Measurements from ENCODE around the gene TTYH1. TPM values are rescaled to one million over a fixed set of nuclear protein-coding genes. Genes with fewer than 3 reads are reported as not detected.
"Not testable (repeated sequence)": the region's sequence is repeated elsewhere in the genome, so short reads cannot be mapped to it uniquely, and the experiment has no call there.

TTYH1 gene
- total RNA-seq, 1 donor from 2014 or later: not detected

- no peak for DNase-seq (ENCODE audit: low read depth)
These were observed 44.3 kb downstream of the TTYH1 start for GRCh38 chr19:54459282-54460229.

DNA sequence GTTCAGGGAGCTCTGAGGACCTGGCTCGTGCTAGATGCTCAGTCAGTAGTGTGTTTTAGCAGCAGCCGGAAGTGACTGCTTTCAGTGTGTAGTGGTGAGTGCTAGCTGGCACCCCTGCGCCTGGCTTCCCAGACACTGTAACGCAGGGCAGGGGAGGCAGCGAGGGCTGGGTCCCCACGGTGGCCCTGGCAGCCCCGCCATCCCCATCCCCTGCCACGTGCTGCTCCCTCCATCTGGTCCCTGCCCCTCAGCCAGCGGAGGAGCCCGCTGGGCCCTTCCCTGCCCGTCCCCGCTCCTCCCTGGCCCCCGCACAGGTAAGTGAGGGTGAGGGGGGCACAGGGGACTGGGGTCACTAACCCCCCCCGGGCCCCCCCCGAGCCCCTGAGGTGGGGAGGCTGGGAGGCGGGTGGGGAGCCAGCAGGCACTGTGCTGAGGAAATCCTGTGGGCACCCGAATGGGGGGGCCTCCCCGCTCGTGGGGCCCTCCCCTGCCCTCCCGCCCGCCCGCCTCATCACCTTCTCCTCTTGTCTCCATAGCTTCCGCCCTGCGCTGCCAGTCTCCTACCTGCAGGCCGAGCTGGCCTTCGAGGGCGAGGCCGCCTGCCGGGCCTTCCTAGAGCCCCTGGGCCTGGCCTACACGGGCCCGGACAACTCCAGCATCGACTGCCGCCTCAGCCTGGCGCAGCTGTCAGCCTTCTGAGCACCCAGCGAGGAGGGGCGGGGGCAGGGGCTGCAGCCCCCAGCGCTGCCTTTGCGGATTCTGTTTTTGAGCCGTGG lies 45.2 kb downstream of the TTYH1 start:
- DNase-seq (ENCODE audit: low read depth): no peak

- DNase-seq (ENCODE audit: low read depth): no peak
These were observed 45.9 kb downstream of the TTYH1 start for GRCh38 chr19:54461210-54461609.

DNA sequence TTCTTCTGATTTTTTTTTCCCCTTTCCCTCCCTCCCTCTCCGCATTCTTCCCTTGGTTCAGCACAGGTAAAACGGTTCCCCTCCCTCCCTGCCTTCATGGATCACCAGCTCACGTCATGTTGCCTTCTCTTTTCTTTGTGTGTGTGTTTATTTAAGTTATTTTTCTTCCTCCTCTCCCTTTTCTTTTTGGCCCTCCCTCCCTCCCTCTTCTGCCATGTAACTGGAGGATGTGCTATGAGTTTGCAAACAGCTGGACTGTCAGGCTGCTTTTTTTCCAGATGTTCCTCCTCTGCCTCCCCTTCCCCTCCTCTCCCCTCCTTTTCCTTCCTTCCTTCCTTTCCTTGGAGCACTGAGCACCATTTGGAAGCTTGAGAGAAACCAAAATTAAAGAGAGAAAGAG lies 46.3 kb downstream of the TTYH1 start:
- DNase-seq (ENCODE audit: low read depth): no peak

- DNase-seq (ENCODE audit: low read depth): no peak
These were observed 46.9 kb downstream of the TTYH1 start for GRCh38 chr19:54462047-54462654.

DNA sequence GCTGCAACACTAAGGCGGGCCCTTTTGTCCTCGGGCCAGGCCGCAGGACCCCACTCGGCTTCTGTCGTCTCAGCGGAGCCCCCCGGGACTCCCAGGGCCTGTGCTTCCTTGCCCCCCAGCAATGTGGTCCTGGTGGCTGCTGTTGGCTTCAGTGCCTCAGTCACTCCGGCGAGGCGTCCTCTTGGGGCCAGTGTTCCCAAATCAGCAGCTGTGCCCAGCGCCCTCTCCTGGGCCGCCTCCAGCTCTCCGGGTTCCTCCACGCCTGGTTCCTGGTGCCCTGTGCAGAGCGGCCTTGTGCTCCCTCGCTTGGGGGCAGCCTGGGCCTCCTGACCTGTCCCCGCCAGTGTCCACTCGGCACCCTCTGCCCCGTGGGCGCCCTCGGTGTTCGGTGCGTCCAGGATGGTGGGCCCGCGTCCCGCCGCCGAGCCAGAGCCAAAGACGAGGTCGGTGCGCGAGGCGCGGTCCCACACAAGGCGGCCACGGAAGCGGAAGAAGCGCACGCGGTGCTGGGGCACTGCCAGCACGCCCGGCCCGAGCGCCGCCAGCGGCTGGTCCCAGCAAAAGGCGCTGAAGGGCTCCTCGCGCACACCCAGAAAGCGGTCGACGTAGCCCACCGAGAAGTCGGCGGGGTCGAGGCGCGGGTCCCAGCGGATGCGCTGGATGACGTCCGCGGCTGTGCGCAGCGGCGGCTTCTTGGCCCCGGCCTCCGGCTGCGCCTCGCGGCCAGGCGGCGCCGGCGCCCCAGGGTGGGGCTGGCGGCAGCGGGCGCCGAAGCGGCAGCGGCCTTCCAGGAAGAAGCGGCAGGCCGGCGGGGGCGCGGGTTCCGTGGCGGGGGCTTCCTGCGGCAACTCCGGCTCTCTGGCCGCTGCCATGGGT lies 47.6 kb downstream of the TTYH1 start:
- DNase-seq (ENCODE audit: low read depth): peak; percentile 71

GRCh38 chr19:54463531-54464043 lies 48.3 kb downstream of the TTYH1 start, which contains the start of gene LENG9:
TSS of gene LENG9 (minus strand) at chr19:54463778. CDS start at chr19:54463526, 252 bp downstream.
- DNase-seq (ENCODE audit: low read depth): peak; percentile 97

- peak; percentile 72 for DNase-seq (ENCODE audit: low read depth)
These were observed 48.9 kb downstream of the TTYH1 start for GRCh38 chr19:54464044-54464629.

DNA sequence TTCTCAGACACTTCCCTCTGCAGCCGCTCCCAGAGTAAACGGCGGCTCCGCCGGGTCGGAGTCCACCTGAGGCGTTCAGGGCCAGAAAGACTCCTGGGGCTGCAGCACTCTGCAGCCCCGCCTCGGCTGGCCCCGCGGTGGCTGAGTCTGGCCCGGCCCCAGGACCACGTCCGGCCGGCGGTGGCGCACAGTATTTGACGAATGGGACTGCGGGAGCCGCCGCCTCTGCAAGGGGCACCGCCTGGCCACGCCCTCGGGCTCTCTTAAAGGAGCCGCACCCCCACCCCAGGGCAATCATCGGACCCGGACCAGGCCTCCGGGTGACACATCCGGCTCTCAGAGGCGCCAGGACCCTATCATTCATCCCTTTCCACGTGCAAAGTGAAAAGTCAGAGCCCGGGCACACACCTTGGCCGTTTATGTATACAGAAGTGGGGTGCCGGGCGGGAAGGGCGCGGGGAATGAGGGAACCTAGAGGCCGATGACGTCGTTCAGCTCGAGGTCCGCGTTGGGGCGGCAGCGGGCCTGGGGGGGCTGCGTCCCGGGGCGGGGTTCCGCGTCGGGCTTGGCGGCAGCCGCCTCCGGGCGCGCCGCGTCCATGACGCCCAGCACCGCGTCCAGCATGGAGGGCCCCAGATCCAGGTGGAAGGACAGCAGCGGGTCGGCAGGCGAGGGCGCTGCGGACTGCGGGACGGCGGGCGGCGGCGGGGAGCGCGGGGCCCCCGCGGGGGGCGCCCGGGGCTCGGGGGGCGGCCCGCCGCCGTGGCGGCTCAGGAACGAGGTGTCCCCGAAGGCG lies 49.6 kb downstream of the TTYH1 start:
- DNase-seq (ENCODE audit: low read depth): peak; percentile 88

DNA sequence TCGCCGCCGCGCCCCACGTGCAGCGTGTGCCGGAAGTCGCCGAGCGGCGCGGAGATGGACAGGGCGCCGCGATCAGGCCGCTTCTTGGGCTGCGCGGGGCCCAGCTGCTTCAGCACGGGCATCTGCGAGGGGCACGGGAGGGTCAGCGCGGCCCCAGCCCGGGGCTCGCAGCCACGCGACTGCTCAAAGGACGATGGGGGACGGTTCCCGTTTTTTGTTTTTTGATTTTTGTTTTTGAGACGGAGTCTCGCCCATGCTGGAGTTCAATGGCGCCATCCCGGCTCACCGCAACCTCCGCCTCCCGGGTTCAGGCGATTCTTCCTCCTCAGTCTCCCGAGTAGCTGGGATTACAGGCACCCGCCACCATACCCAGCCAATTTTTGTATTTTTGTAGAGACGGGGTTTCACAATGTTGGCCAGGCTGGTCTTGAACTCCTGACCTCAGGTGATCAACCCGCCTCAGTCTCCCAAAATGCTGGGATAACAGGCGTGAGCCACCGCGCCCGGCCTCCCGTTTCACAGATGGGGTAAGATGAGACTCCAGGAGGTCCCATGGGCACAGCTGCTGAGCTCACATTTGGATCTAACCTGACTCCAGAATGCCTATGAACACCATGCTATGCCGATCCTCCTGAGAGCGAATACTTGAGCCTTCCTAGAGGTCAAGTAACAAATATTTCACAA lies 50.3 kb downstream of the TTYH1 start:
- DNase-seq (ENCODE audit: low read depth): no peak

GRCh38 chr19:54466110-54466480 lies 50.8 kb downstream of the TTYH1 start:
- DNase-seq (ENCODE audit: low read depth): not testable (repeated sequence)

GRCh38 chr19:54469496-54469934 lies 54.3 kb downstream of the TTYH1 start:
- no peak for DNase-seq (ENCODE audit: low read depth)

DNA sequence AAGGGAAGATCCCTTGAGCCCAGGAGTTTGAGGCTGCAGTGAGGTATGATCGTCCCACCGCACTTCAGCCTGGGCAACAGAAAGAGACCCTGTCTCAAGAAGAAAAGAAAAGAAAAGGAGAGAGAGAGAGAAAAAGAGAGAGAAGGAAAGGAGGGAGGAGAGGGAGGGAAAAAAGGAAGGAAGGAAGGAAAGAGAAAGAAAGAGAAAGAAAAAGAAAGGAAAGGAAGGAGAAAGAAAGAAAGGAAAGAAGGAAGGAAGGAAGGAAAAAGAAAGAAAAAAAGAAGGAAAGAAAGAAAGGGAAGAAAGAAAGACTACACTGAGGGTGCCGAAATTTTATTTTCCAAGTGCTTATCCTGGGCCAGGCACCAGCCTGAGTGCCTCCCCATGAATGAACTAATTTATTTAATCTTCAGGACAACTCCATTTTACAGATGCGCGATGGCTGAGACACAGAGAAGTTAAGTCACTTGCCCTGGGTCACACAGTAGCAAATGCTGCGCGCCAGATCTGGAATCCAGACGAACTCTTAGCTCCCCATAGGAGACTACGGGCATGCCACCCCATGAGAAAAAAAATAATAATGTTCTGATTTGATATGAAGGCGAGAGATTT lies 55.1 kb downstream of the TTYH1 start:
- DNase-seq (ENCODE audit: low read depth): no peak

DNA sequence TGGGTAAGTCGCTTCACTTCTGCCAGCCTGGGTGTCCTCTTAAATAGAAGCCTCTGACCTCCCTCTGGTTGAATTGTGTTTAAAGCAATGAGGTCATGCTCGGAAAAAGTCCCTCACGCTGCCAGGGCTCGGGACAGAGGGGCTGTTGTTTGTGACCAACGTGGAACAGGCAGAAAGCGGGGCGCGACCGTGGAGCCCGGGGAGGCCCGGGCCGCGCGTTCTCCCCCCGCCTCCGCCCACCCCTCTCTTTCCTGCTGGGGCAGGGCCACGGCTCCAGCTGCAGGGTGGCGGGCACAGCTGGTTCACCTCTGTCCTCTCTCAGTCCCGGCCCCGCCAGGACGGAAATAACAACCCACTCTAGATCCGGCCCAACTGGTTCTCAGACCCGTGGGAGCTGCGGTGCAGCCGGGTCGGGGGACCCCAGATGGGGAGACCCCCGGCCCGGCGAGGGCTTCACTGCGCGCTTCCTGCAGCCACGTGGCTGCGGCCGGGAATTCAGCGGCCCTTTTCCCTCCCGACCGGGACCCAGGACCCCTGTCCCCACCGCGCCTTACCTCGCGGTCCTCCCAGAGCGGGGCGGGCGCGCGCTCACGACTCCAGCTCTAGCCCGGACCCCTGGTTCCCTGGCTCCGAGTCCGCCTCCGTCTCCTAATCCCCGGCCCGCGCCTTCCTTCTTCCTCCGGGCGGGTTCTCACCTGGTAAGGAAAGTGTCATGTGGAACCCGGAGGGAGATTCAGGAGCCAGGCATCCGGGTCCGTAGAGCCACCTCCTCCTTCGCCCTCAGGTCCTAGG lies 55.9 kb downstream of the TTYH1 start:
- peak; percentile 22 for DNase-seq (ENCODE audit: low read depth)

DNA sequence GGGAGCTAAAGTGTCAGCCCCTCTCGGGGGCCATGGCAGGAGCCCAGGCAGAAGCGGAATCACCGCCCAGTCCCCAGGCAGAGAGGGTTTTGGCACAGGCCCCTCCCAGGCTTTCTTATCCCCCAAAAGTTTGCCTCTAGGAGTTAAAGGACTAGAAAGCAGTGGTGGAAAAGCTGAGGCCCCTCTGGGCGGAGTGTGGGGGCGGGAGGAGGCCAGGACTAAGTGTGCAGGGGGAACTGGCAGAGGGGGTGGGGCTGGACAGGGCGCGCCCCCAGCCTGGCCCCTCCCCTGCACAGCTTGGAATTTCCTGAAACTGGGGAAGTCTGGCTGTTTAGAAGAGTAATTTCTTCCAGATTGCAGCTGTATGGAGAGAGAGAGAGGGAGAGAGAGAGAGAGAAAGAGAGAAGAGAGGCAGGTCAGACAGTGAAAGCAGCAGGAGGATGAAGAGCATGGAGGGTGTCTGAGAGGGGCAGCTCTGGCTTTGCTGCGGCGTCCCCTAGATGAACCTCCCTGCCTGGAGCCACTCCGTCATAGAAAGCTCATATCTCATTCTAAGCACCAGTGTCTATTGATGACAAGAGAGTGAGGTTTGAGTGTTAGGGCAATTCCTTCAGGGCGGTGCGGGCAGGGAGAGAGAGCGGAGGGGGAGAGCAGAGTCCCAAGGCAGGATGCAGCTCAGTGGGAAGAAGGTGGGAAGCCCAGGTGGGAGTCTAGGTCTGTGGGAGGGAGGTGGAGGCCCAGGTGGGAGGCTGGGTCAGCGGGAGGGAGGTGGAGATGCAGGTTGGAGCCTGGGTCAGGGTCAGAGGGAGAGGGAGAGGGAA lies 58.0 kb downstream of the TTYH1 start, which contains the start of gene CDC42EP5:
Gene CDC42EP5, minus strand, starts transcription at position 226 of the 821 bp plus-strand sequence. CDS start 7,749 bp downstream, outside the sequence.
- DNase-seq (ENCODE audit: low read depth): peak; percentile 61

GRCh38 chr19:54473892-54474372 lies 58.7 kb downstream of the TTYH1 start:
- DNase-seq (ENCODE audit: low read depth): no peak
